Endothelial cell of umbilical vein (primary cell): ENCODE results near the gene FOXM1. TPM values are rescaled to one million over a fixed set of nuclear protein-coding genes. Genes with fewer than 3 reads are reported as not detected.

Experiments used
- BruUV-seq: library from RNA; stranded (reverse); fragments of 400-500 nt; replicated peaks from 2 replicates; lab custom pipeline; 2021; lab: Mats Ljungman, UMichigan
- CTCF ChIA-PET: fragments of 300-600, 350-600 bp; sonication (Branson Sonifier 250); formaldehyde crosslinking; loops from one replicate; lab custom pipeline; 2021; ENCODE audit warnings: antibody characterized with exemption, inconsistent platforms; lab: Charles Lee
- POLR2A ChIA-PET: fragments of 300-600, 350-600 bp; sonication (Branson Sonifier 250); formaldehyde crosslinking; loops from one replicate; lab custom pipeline; 2021; ENCODE audit warnings: antibody characterized with exemption, inconsistent platforms; lab: Charles Lee
- DNase-seq: peaks from one replicate; pipeline ENCODE4 v3.0.0-alpha.2; 2011; ENCODE audit warnings: low read depth, low spot score
- FAIRE-seq: peaks from 2 replicates; lab custom pipeline; 2011; peaks lifted over from hg19 to GRCh38; lab: Jason Lieb, UNC
- H2AFZ ChIP-seq: 2 replicates; pipeline ENCODE4 v1.6.0; 2012; ENCODE audit warnings: low read depth, low read length, control low read depth, inconsistent platforms
- H3K27ac ChIP-seq: 2 replicates; pipeline ENCODE4 v1.5.1; 2011; ENCODE audit warnings: low read depth, mild to moderate bottlenecking, control low read depth, low read length, moderate library complexity; ENCODE audit not compliant: insufficient read depth
- H3K27me3 ChIP-seq, 2 experiments: 2 replicates each; pipeline versions ENCODE4 v1.6.0 to v1.6.1; 2011; ENCODE audit warnings: low read length in 2 of 2, mixed read lengths in 1 of 2; ENCODE audit not compliant: control insufficient read depth in 2 of 2, insufficient read depth in 2 of 2
- H3K36me3 ChIP-seq, 2 experiments: 2 replicates in 1 of 2; 3 replicates in 1 of 2; pipeline ENCODE4 v1.5.1; 2011; ENCODE audit warnings: low read length in 2 of 2, mild to moderate bottlenecking in 1 of 2, moderate library complexity in 1 of 2; ENCODE audit not compliant: control insufficient read depth in 2 of 2, insufficient read depth in 2 of 2; ENCODE audit errors: extremely low read depth in 1 of 2
- H3K4me1 ChIP-seq: 3 replicates; pipeline ENCODE4 v1.5.1; 2011; ENCODE audit warnings: mild to moderate bottlenecking, low read length; ENCODE audit not compliant: control insufficient read depth, insufficient read depth; ENCODE audit errors: extremely low read depth
- H3K4me2 ChIP-seq: 2 replicates; pipeline ENCODE4 v1.6.1; 2011; ENCODE audit warnings: low read length, control low read depth, mixed read lengths; ENCODE audit not compliant: insufficient read depth
- H3K4me3 ChIP-seq, 3 experiments: fragments of 200-600 bp in 1 of 3; sonication (generic), shearing (Covaris generic) in 1 of 3; replicated peaks in 1 of 3; 2 replicates each; pipeline ENCODE4 v1.5.1; 2011 to 2016; ENCODE audit warnings: control low read depth in 3 of 3, low read length in 3 of 3, mild to moderate bottlenecking in 2 of 3, inconsistent platforms in 1 of 3, low read depth in 1 of 3, moderate library complexity in 1 of 3; ENCODE audit not compliant: insufficient read depth in 1 of 3
- H3K79me2 ChIP-seq: 2 replicates; pipeline ENCODE4 v1.6.0; 2012; ENCODE audit warnings: low read length, inconsistent platforms; ENCODE audit not compliant: control insufficient read depth, insufficient read depth
- H3K9ac ChIP-seq: replicated peaks from 2 replicates; pipeline ENCODE3; 2011; ENCODE audit warnings: low read length, control low read depth; ENCODE audit not compliant: insufficient read depth; ENCODE audit errors: extremely low read depth
- H3K9me1 ChIP-seq: replicated peaks from 3 replicates; pipeline ENCODE4 v1.6.0; 2011; ENCODE audit warnings: mild to moderate bottlenecking, low read length; ENCODE audit not compliant: control insufficient read depth, insufficient read depth; ENCODE audit errors: extremely low read depth
- H3K9me3 ChIP-seq: replicated peaks from 2 replicates; pipeline ENCODE4 v1.5.1; 2012; ENCODE audit warnings: low read length, inconsistent platforms; ENCODE audit not compliant: control insufficient read depth, insufficient read depth
- H4K20me1 ChIP-seq: replicated peaks from 2 replicates; pipeline ENCODE3; 2011; ENCODE audit warnings: mild to moderate bottlenecking, low read length; ENCODE audit not compliant: control insufficient read depth, insufficient read depth; ENCODE audit errors: extremely low read depth
- CTCF ChIP-seq, 2 donors: IDR thresholded peaks; 1 replicate in 1 of 2; 2 replicates in 1 of 2; pipeline ENCODE4 v1.5.1; 2011; ENCODE audit warnings: low read length in 2 of 2, mild to moderate bottlenecking in 2 of 2, moderate library complexity in 2 of 2, control low read depth in 1 of 2, inconsistent platforms in 1 of 2, low read depth in 1 of 2; ENCODE audit not compliant: insufficient read depth in 1 of 2; ENCODE audit errors: extremely low read depth in 1 of 2
- EZH2 ChIP-seq: IDR thresholded peaks from 2 replicates; pipeline ENCODE4 v1.6.1; 2012; ENCODE audit warnings: borderline replicate concordance, low read depth, mild to moderate bottlenecking, moderate library complexity, low read length, inconsistent platforms; ENCODE audit not compliant: severe bottlenecking
- FOS ChIP-seq: IDR thresholded peaks from 2 replicates; pipeline ENCODE4 v1.6.1; 2011; ENCODE audit warnings: mild to moderate bottlenecking, low read length, moderate library complexity, borderline replicate concordance; ENCODE audit not compliant: insufficient read depth
- GATA2 ChIP-seq: IDR thresholded peaks from 2 replicates; pipeline ENCODE4 v1.7.0; 2011; ENCODE audit warnings: low read depth, mild to moderate bottlenecking, moderate library complexity, mixed read lengths, low read length; ENCODE audit not compliant: insufficient read length, insufficient read depth
- JUN ChIP-seq: IDR thresholded peaks from 2 replicates; pipeline ENCODE4 v1.6.1; 2011; ENCODE audit warnings: borderline replicate concordance, low read depth; ENCODE audit not compliant: insufficient read length, insufficient read depth
- MAX ChIP-seq: IDR thresholded peaks from 2 replicates; pipeline ENCODE4 v1.6.1; 2011; ENCODE audit not compliant: insufficient read depth, insufficient read length
- MYC ChIP-seq: IDR thresholded peaks from one replicate; pipeline ENCODE4 v1.6.1; 2011; ENCODE audit warnings: mild to moderate bottlenecking, low read depth, low read length
- POLR2A ChIP-seq: IDR thresholded peaks from 2 replicates; pipeline ENCODE4 v1.6.1; 2012; ENCODE audit warnings: low read depth, mild to moderate bottlenecking, control low read depth, low read length
- POLR2AphosphoS5 ChIP-seq: IDR thresholded peaks from 2 replicates; pipeline ENCODE4 v1.6.1; 2012; ENCODE audit warnings: low read depth, mild to moderate bottlenecking, control low read depth, low read length, moderate library complexity; ENCODE audit not compliant: insufficient read depth
- dilution Hi-C: fragments of 300-500 bp; cut with MboI; formaldehyde crosslinking; loops from one replicate; pipeline ENCODE4 v1.15.0; 2019; ENCODE audit warnings: low sequenced_read_pairs; ENCODE audit not compliant: extremely low pct_ligation_motif_present
- intact Hi-C: fragments of 100-400 bp; cut with micrococcal nuclease; formaldehyde crosslinking; loops from one replicate; pipeline ENCODE4 v1.10.0; 2022
- polyA plus RNA-seq, 4 experiments: library from polyadenylated mRNA; depleted of rRNA in 3 of 4; stranded (reverse) in 3 of 4; unstranded in 1 of 4; fragments of >200 nt; gene quantifications; 2 replicates each; pipeline versions ENCODE4 v1.2.1 to v1.2.3, GENCODE V29; 2011 to 2012; ENCODE audit warnings: missing spikeins in 1 of 4
- total RNA-seq: library from RNA; stranded (reverse); gene quantifications from 2 replicates; pipeline ENCODE4 v1.2.3, GENCODE V29; 2021

The FOXM1 gene
- total and polyA plus RNA-seq, 2 donors (not counting 3 experiments of a cell fraction or from before 2014, with no cell fraction given) = 43.5 to 136 TPM

- Histone ChIP-seq H2AFZ (no peak overlapping the region), H3K79me2 (peaks cover 33% of the 10 kb centered on the region), H3K36me3 (peaks cover 2% of the 10 kb centered on the region in 2 experiments), H3K4me2 (no peak overlapping the region), H3K4me3 (no peak overlapping the region), H3K9ac (no peak overlapping the region), H3K27me3 (no peaks in the 10 kb centered on the region), H3K4me1 (peaks cover 11% of the 10 kb centered on the region), H3K9me3 (no peaks in the 10 kb centered on the region), H3K27ac (no peak overlapping the region), H4K20me1 (no peaks in the 10 kb centered on the region), H3K9me1 (no peaks in the 10 kb centered on the region)
- DNase-seq (no peak), FAIRE-seq (peak; percentile 57)
- TF ChIP-seq MYC (no peak), GATA2 (no peak), EZH2 (no peak), MAX (no peak), POLR2AphosphoS5 (no peak), POLR2A (no peak), CTCF (IDR thresholded peaks at IDR 0.05; ENCODE audit: extremely low read depth in 1 of 2, insufficient read depth in 1 of 2, low read depth in 1 of 2, low read length in 2 of 2) (no peak), JUN (no peak), FOS (no peak)
- dilution Hi-C loops = no loop called here
- POLR2A ChIA-PET = interaction anchor here (0.7 kb wide), 1 partner anchor 63 kb away, joined by 5 read pairs; no protein-coding TSS in a partner anchor
- CTCF ChIA-PET = interaction anchor here (1.6 to 3.6 kb wide), 2 partner anchors 39 to 149 kb away, joined by 8 to 18 read pairs; no protein-coding TSS in a partner anchor
- no TSS peak for BruUV-seq
- intact Hi-C loops = no loop called here
These were observed 16.0 kb upstream of the FOXM1 start for GRCh38 chr12:2893007-2893406.
